ENCODE data around the gene DNAJC16.
A peak's percentile ranks its signal among the peaks of the same experiment; 100 is the strongest.
"Not testable (repeated sequence)": the region's sequence is repeated elsewhere in the genome, so short reads cannot be mapped to it uniquely, and the experiment has no call there.

DNAJC16 gene

GRCh38 chr1:15584489-15585363, 58.1 kb downstream of the DNAJC16 start, which contains the start of gene AGMAT:
TSS of gene AGMAT (minus strand) at chr1:15585051. CDS start at chr1:15584967, 84 bp downstream.
- DNase-seq = peak in 1 of 2 donors; percentile 15

- DNase-seq = no peak
Observed at GRCh38 chr1:15592285-15592684, 65.6 kb downstream of the DNAJC16 start.

GRCh38 chr1:15595809-15596617, 69.4 kb downstream of the DNAJC16 start:
- DNase-seq = no peak

- no peak for DNase-seq
Observed at GRCh38 chr1:15598436-15598835, 71.8 kb downstream of the DNAJC16 start.

GRCh38 chr1:15603050-15603965, 76.7 kb downstream of the DNAJC16 start:
- peak; percentile 92 to 94 for DNase-seq

GRCh38 chr1:15603966-15604282, 77.3 kb downstream of the DNAJC16 start:
- not testable (repeated sequence) for DNase-seq

GRCh38 chr1:15604400-15604799, 77.8 kb downstream of the DNAJC16 start:
- DNase-seq = not testable (repeated sequence)

- DNase-seq = no peak
Observed at GRCh38 chr1:15605398-15606383, 79.0 kb downstream of the DNAJC16 start.

- DNase-seq = no peak
Observed at GRCh38 chr1:15609631-15610030, 83.0 kb downstream of the DNAJC16 start.

- no peak for DNase-seq
Observed at GRCh38 chr1:15610167-15610566, 83.5 kb downstream of the DNAJC16 start.

GRCh38 chr1:15616373-15617172, 89.9 kb downstream of the DNAJC16 start:
- DNase-seq = peak in 1 of 2 donors; percentile 40

- peak; percentile 95 to 98 for DNase-seq
Observed at GRCh38 chr1:15617173-15618076, 90.8 kb downstream of the DNAJC16 start, which contains the start of gene DDI2. TSS of gene DDI2 (plus strand) at chr1:15617458. CDS start at chr1:15617671, 213 bp downstream.

GRCh38 chr1:15618077-15618654, 91.5 kb downstream of the DNAJC16 start:
- peak in 1 of 2 donors; percentile 18 for DNase-seq

GRCh38 chr1:15618655-15619525, 92.2 kb downstream of the DNAJC16 start:
- peak; percentile 54 to 67 for DNase-seq

GRCh38 chr1:15620155-15620545, 93.5 kb downstream of the DNAJC16 start:
- DNase-seq = no peak

GRCh38 chr1:15620902-15621682, 94.4 kb downstream of the DNAJC16 start:
- DNase-seq = no peak

- no peak for DNase-seq
Observed at GRCh38 chr1:15621975-15622374, 95.3 kb downstream of the DNAJC16 start.

Measured in inflammatory macrophage treated with lipopolysaccharide for 1 hour (primary cell).